DMS153 (cell line): Measurements from ENCODE around the gene TBCK.
"Not testable (repeated sequence)": the region's sequence is repeated elsewhere in the genome, so short reads cannot be mapped to it uniquely, and the experiment has no call there.

Source experiments
- DNase-seq: peaks from one replicate; lab custom pipeline; 2025; lab: John Stamatoyannopoulos, UW

Gene TBCK

GRCh38 chr4:106213291-106213690, 102.7 kb downstream of the TBCK start:
- not testable (repeated sequence) for DNase-seq

GRCh38 chr4:106210021-106210420, 106.0 kb downstream of the TBCK start:
- no peak for DNase-seq

- no peak for DNase-seq
Observed at GRCh38 chr4:106208481-106209460, 107.2 kb downstream of the TBCK start.

- DNase-seq = no peak
Observed at GRCh38 chr4:106201373-106201772, 114.6 kb downstream of the TBCK start.

- DNase-seq = no peak
Observed at GRCh38 chr4:106195435-106195950, 120.5 kb downstream of the TBCK start.

- no peak for DNase-seq
Observed at GRCh38 chr4:106194801-106195200, 121.2 kb downstream of the TBCK start.

- no peak for DNase-seq
Observed at GRCh38 chr4:106192131-106192530, 123.9 kb downstream of the TBCK start.

- no peak for DNase-seq
Observed at GRCh38 chr4:106186201-106186600, 129.8 kb downstream of the TBCK start.

GRCh38 chr4:106183551-106183950, 132.5 kb downstream of the TBCK start:
- DNase-seq = no peak

GRCh38 chr4:106172861-106173260, 143.1 kb downstream of the TBCK start:
- no peak for DNase-seq

GRCh38 chr4:106165351-106166010, 150.5 kb downstream of the TBCK start:
- DNase-seq = no peak

GRCh38 chr4:106162278-106162677, 153.7 kb downstream of the TBCK start:
- DNase-seq = no peak

GRCh38 chr4:106160560-106160959, 155.4 kb downstream of the TBCK start:
- no peak for DNase-seq

- DNase-seq = no peak
Observed at GRCh38 chr4:106149911-106150310, 166.1 kb downstream of the TBCK start.

- DNase-seq = no peak
Observed at GRCh38 chr4:106149026-106149425, 167.0 kb downstream of the TBCK start.

- no peak for DNase-seq
Observed at GRCh38 chr4:106142616-106143127, 173.3 kb downstream of the TBCK start.

GRCh38 chr4:106140601-106141000, 175.4 kb downstream of the TBCK start:
- no peak for DNase-seq

GRCh38 chr4:106136777-106137331, 179.2 kb downstream of the TBCK start:
- no peak for DNase-seq

- no peak for DNase-seq
Observed at GRCh38 chr4:106132045-106132444, 184.0 kb downstream of the TBCK start.

GRCh38 chr4:106126062-106126461, 189.9 kb downstream of the TBCK start:
- DNase-seq = no peak

- not testable (repeated sequence) for DNase-seq
Observed at GRCh38 chr4:106119949-106120555, 196.0 kb downstream of the TBCK start.

- DNase-seq = no peak
Observed at GRCh38 chr4:106116025-106116424, 200.0 kb downstream of the TBCK start.
